GM19043 (cell line): ENCODE data around the gene WFDC8.
"Not testable (repeated sequence)": the region's sequence is repeated elsewhere in the genome, so short reads cannot be mapped to it uniquely, and the experiment has no call there.

Experiments
- ATAC-seq: cut with Tn5 transposase; IDR thresholded peaks from one replicate; pipeline ENCODE4 v1.9.1; 2021; ENCODE audit warnings: low read depth; ENCODE audit not compliant: unreplicated experiment

WFDC8 gene

DNA sequence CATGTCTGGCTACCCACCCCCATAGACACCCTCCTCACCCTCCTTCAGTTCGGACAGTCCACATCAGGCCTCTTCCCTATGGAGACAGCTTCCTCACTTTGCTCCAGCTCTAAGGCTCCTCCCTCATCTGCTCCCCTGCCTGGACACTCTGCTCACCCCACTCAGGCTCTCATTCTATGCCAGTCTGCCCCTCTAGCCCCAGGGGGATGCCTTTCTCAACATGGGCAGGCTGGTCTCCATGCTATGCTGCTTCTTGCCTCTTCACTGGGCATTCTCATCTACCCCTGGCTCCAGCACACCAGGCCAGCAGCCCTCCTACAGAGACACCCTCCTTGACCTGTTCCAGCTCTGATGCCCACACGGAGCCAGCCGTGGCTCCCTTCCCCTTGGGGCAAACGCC, at the start of gene WFDC8:
Gene WFDC8, minus strand, starts transcription at position 101 of the 400 bp plus-strand sequence. Its CDS starts 37 bp downstream, at position 64.
- no peak for ATAC-seq

DNA sequence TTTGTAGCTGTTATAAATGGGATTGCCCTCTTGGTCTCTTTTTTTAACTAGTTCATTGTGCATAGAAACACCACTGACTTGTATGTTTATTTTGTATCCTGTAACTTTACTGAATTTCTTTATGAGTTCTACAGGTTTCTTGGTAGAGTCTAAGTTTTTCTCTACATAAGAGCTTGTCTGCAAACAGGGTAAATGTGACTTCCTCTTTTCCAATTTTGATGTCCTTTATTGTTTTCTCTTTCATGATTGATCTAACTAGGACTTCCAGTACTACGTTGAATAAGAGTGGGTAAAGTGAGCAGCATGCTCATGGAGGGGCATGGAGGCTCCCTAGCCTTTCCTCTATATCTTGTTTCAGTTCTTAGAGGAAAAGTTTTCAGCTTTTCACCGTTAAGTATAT, 47.5 kb upstream of the WFDC8 start:
- ATAC-seq, result no peak

DNA sequence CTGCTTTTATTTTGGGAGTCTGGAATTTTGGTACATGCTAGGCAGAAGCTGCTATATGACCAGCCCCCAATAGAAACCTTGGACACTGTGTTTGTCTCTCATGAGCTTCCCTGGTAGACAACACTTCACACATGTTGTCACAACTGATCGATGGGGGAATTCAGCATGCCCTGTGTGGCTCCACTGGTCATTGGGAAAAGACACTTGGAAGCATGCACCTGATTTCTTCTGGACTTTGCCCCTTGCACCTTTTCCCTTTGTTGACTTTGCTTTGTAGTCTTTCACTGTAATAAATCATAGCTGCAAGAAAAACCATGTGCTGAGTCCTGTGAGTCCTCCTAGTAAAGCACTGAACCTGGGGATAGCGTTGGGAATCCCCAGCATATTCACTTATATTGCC, 42.5 kb upstream of the WFDC8 start:
- ATAC-seq, result no peak

DNA sequence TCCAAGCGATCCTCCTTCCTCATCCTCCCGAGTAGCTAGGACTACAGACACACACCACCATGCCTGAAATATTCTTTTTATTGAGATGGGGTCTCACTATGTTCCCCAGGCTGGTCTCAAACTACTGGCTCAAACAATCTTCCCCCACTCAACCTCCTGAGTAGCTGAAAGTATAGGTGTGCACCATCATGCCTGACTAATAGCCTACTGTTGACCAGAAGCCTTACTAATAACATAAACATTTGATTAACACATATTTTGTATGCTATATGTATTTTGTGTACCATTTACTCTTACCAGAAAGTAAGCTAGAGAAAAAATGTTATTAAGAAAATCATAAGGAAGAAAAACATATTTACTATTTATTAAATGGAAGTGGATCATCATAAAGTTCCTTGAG, 38.5 kb upstream of the WFDC8 start:
- ATAC-seq, result no peak

DNA sequence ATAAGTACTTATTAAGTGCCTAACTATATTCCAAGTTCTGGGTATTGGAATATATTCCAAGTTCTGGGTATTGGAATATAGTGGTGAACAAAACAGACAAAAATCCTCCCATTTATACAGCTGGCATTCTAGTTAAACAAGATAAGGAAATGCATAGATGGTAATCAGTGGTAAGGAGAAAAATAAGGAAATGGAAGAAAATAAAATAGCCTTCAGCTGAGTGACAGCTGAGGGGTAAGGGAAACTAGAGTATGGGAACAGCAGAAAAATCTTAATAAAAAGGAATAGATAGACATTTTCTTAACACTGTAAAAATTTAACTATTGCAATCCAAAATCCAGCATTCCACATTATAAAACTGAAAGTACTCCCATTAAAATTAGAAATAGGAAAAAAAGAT, 33.2 kb upstream of the WFDC8 start:
- ATAC-seq, result no peak

DNA sequence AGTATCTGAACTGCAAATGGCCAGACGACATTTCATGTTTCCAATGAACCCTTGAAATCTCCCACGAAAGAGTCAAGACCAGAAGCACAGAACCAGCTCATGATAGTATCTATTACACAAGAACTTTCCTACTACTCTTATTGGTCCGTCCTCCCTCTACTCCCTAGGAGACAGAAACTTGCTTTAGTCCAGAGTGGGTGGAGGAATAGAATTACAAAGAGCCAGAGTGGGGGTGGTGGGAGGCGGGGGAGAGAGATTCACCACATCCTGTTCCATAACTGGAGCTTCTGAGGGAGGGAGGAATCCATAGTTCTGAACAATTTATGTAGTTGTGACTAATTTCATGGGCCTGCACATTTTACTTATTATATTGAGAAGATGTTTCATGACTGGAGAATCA, 32.0 kb upstream of the WFDC8 start:
- ATAC-seq, result no peak

DNA sequence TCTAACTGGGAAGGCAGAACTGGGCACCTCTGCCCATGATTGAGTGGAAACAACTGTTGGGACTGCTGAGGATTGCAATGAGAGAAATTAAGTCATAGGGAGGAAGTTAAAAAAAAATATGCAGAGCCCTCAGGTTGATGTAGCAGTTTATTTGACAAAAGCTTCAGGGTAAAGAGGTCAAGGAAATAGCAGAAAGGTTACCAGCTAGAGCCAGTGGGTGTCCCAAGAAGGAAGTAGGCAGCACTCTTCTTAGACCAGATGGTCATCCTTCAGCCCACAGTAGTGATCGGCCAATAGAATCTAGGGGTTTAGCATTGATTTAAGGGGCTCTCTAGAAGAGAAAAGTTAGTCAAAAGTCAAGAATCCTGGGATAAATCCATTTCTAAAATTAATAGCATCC, 28.7 kb upstream of the WFDC8 start:
- no peak for ATAC-seq

DNA sequence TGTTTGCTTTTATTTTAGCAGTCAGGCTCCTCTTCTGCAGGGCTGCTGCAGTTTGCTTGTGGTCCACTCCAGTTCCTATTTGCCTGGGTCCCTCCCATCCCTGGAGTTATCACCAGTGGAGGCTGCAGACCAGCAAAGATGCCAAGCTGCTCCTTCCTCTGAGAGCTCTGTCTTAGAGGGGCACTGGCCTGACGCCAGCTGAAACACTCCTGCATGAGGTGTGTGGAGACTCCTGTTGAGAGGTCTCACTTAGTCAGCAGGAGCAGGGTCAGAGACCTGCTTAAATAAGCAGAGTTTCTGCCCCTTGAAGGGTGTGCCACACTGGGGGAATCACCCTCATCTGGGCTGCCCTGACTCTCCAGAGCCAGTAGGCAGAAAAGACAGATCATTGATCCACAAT, 16.2 kb upstream of the WFDC8 start:
- no peak for ATAC-seq

DNA sequence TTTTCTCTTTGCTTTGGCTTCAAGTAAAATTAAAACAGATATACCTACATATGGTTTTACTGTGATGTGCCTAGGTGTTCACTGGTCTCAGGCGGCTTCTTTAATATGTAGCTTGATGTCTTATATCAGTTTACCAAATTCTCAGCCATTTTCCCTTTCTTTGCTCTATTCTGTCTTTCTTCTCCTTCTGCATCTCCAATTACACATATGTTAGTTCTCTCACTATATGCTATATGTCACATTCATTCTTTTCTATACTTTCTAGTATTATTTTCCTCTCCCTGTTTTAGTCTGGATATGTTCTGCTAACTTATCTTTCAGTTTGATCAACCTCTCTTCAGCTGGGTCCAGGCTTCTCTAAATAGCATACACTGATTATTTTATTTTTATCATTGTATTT, 14.4 kb upstream of the WFDC8 start:
- no peak for ATAC-seq

DNA sequence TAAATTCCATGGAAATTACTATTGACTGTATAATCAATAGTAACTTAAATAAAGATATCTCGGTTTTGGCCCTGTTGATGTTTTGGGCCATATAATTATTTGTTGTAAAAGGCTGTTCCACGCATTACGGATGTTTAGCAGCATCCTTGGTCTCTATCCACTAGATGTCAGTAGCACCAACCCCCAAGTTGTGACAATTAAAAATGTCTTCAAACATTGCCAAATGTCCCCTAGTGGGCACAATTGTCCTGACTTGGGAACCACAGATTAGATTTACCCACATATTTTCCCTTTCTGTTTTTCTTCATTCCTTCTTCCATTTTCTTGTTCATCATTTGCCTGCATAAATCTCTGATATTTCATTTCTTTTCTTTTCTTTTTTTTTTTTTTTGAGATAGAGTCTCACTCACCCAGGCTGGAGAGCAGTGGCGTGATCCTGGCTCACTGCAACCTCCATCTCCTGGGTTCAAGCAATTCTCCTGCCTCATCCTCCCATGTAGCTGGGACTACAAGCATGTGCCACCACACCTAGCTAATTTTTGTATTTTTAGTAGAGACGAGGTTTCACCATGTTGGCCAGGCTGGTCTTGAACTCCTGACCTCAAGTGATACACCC, 13.6 kb upstream of the WFDC8 start:
- ATAC-seq, result no peak

DNA sequence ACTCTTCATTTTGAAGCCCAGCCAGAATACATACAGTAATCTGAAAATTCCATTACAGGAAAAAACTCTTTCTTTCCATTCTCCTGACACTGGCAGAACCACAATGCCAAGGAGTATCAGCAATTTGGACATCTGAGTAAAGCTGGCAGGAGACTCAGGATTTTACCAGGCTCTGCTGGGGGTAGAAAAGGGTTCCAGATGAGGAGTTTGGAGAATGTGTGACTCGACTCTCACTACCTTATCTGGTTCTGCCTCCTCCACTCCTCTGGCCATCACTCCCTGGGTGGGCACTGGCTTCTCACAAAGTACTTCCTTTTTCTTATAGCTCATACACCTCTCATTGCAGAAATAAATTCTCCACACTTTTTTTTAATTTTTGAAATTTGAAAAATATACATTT, 10.6 kb upstream of the WFDC8 start:
- no peak for ATAC-seq

DNA sequence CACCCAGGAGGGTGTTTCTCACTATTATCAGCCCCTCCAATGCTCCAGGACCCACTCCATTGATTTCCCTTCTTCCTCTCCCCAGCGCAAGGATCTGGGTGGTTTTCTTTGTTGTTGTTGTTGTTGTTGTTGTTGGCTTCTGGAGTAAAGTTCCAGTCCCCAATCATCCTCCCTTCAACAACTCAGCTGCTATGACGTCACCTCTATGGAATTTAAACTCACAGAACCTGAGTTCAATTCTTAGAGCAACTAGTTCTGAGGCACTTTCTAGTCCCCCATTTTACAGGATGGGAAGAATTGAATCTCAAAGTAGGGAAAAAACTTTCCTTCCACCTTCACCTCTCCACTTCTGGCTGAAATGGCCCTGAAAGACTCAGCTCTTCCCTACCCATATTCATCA, 9.7 kb upstream of the WFDC8 start:
- ATAC-seq, result no peak

DNA sequence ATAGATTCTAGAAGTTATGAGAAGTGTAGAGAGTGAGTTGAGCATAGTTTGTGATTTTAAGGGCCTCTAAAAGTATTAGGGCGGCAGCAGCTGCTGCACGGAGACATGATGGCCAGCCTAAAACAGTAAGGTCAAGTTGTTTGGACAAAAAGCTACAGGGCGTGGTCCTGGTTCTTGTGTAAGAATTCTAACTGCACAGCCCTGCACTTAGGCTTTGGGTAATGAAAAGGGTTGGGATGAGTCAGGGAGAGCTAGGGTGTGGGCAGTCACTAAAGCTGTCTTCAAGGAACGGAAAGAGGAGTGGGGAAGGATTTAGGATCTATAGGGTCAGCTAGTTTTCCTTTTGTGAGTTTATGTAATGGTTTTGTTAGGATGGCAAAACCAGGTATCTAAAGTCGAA, 6.9 kb upstream of the WFDC8 start:
- ATAC-seq, result not testable (repeated sequence)

DNA sequence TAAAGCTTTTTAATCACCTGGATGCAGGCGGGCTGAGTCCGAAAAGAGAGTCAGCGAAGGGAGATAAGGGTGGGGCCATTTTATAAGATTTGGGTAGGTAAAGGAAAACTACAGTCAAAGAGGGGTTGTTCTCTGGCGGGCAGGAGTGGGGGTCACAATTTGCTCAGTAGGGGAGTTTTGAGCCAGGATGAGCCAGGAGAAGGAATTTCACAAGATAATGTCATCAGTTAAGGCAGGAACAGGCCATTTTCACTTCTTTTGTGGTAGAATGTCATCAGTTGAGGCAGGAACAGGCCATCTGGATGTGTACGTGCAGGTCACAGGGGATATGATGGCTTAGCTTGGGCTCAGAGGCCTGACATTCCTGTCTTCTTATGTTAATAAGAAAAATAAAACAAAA, 5.2 kb upstream of the WFDC8 start:
- ATAC-seq, result not testable (repeated sequence)

DNA sequence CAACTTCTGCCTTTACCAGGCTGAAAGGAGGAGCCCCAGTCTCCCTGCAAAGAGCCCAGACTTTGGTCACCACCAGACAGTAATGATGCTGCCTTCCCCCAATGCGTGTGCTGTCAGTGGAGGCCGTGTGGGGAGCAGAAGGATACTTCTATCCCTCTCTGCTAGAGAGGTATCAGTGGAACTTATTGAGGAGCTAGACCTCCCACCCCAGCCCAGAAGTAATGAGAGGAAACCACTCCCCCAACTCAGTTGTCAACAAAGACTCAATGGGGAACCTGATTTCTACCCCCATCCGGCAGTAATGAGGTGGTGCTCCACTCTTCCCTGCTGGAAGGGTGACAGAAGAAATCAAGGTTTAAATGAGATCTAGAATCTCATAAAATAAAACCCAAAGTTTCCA, 4.4 kb upstream of the WFDC8 start:
- ATAC-seq, result no peak

DNA sequence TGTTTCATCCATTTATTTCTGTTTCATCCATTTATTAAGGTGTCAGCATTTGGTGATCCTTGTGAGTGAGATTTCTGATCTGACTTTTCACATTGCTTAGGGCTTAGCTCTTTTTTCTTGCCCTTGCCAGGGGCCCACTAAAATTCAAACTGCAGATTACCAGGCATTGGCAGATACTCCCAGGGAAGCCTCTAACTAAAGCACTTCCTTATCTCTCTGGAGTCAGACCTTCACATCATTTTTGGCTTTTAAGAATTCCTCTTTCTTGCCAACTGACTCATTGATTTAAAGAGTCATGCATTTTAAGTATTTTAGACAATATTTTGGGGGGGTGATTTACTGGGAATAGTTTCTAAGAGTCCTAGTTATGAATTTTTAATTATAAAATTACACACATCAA, 2.6 kb upstream of the WFDC8 start:
- ATAC-seq, result no peak

DNA sequence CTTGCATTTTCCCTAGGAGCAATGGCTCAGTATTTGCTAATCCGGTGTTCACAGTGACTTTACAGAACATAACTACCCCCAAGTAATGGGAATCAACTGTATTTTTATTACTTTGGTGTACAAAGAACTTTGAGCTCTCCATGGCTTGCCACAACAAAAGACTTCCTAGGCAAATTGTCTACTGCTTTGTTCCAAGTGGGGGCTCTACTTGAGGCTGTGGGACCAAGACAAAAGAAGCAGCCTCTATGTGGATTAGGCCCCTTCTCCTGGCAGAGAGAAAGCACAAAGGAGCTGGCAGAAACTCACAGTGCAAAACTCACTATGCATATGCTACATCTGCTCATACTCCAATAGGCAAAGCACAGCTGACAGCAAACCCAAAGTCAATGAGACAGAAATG, 853 bp downstream of the WFDC8 start:
- no peak for ATAC-seq

DNA sequence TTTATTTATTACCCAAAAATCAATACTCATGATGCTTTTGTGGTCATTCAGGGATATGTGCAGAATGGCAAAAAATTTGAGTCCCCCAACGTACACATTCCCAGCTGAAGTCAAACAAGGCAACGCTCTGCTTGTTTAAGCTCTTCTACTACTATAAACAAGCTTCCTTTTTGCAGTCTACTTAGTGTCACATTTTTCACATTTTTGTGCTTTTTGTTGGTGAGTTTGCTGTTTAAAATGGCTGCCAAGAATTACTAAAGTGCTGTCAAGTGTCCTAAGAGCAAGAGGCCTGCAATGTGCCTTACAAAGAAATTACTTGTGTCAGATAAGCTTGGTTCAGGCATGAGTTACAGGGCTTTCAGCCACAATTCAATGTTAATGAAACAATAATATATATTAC, 2.1 kb downstream of the WFDC8 start:
- no peak for ATAC-seq

DNA sequence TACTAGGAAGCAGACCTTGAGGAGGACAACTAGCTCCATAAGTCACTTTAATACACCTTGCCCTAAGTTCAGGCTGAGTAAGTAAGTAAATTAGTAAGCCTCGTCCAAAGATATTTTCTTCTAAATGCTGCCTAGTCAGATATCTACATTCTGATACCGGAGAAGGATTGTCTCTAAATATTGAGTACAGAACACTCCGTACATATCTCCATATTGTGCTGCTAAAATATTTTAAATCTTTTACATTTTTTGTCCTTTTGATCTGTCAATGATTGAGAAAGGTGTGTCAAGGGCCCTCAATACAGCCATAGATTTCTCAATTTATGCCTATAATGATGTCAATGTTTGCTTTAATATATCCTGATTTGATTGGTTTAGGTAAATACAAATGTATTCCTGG, 3.2 kb downstream of the WFDC8 start:
- no peak for ATAC-seq

DNA sequence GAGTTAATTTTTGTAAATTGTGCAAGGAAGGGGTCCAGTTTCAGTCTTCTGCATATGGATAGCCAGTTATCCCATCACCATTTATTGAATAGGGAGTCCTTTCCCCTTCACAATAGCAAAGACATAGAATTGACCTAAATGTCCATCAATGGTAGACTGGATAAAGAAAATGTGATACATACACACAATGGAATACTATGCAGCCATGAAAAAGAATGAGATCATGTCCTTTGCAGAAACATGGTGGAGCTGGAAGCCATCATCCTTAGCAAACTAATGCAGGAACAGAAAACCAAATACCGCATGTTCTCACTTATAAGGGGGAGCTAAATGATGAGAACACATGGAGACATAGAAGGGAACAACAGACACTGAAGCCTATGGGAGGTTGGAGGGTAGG, 9.4 kb downstream of the WFDC8 start:
- ATAC-seq, result not testable (repeated sequence)

DNA sequence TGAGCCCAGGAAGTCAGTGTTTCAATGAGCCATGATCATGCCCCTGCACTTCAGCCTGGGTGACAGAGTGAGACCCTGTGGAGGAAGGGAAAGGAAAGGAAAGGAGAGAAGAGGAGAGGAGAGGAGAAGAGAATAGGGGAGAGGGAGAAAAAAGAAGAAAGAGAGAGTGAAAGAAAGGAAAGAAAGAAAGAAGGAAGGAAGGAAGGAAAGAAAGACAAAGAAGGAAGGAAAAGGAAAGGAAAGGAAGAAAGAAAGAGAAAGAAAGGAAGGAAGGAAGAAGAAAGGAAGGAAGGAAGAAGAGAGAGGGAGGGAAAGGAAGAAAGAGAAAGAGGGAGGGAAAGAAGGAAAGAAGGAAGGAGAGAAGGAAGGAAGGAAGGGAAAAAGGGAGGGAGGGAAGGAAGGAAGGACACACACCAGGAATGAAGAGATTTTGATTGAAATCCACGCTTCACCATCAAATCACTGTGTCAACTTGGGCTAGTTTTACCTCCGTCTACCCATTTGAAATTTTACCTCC, 14.3 kb downstream of the WFDC8 start:
- no peak for ATAC-seq

DNA sequence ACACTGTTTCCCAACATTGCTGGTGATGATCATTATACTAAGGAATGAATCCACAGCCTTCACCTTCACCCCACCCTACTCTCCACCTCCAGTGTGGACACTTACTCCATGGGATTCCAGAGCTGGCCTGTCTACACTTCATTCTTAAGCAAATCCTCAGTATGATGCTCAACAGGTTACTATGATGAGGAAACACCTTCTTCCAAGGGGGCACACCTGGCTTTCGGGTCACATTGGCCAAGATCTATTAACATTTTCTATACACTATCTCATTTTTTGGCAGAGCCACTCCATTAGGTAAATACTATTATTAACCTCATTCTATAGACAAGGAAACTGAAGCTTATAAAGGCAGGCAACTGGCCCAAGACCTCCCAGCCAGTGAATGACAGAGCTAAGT, 23.9 kb downstream of the WFDC8 start:
- no peak for ATAC-seq

DNA sequence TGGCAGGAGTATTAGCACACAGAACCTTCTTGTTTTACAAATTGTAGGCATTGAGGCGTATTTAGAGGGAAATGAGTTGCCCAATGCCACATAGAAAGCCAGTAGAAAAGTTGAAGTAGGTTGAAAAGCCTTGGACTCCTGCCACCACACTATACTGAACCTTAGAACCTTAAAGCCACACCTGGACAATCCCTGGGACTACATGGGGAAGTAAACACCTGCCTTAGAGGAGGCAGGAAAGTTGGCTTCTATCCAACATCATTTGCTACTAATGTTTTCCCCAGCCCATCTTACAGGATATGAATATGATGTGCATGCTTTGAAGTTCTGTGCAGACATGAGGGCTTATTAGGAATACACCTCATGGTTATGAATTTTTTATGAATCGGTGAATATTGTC, 26.6 kb downstream of the WFDC8 start:
- ATAC-seq, result no peak
